CD4-positive, alpha-beta T cell treated with Interleukin-2 at 100 ng/mL for 4 hours (primary cell): ENCODE measurements around the gene FAM124B.

Experiments used
- DNase-seq: peaks from one replicate; pipeline ENCODE4 v3.0.0-alpha.2; 2020; ENCODE audit warnings: low spot score

FAM124B gene

GRCh38 chr2:224401641-224402342, at the start of gene FAM124B:
Gene FAM124B, minus strand, starts transcription at chr2:224402107. Its CDS starts 339 bp downstream, at chr2:224401768.
- peak; percentile 41 for DNase-seq

GRCh38 chr2:224449212-224450147, 47.6 kb upstream of the FAM124B start:
- DNase-seq: peak; percentile 12

GRCh38 chr2:224448236-224448635, 46.3 kb upstream of the FAM124B start:
- DNase-seq: no peak

- DNase-seq: no peak
These were observed 42.9 kb upstream of the FAM124B start for GRCh38 chr2:224444783-224445182.

GRCh38 chr2:224444021-224444420, 42.1 kb upstream of the FAM124B start:
- DNase-seq: no peak

GRCh38 chr2:224442071-224442967, 40.4 kb upstream of the FAM124B start:
- no peak for DNase-seq

GRCh38 chr2:224440988-224441387, 39.1 kb upstream of the FAM124B start:
- no peak for DNase-seq

- DNase-seq: no peak
These were observed 36.8 kb upstream of the FAM124B start for GRCh38 chr2:224438726-224439125.

GRCh38 chr2:224436634-224437033, 34.7 kb upstream of the FAM124B start:
- DNase-seq: no peak

- no peak for DNase-seq
These were observed 32.7 kb upstream of the FAM124B start for GRCh38 chr2:224434618-224435017.

GRCh38 chr2:224433442-224433841, 31.5 kb upstream of the FAM124B start:
- no peak for DNase-seq

GRCh38 chr2:224432003-224432579, 30.2 kb upstream of the FAM124B start:
- DNase-seq: no peak

- DNase-seq: no peak
These were observed 27.5 kb upstream of the FAM124B start for GRCh38 chr2:224429441-224429810.

- no peak for DNase-seq
These were observed 27.0 kb upstream of the FAM124B start for GRCh38 chr2:224428787-224429440.

GRCh38 chr2:224427471-224427870, 25.6 kb upstream of the FAM124B start:
- DNase-seq: no peak

- no peak for DNase-seq
These were observed 24.7 kb upstream of the FAM124B start for GRCh38 chr2:224426656-224427055.

GRCh38 chr2:224421065-224421464, 19.2 kb upstream of the FAM124B start:
- DNase-seq: no peak

GRCh38 chr2:224417947-224418346, 16.0 kb upstream of the FAM124B start:
- DNase-seq: no peak

- no peak for DNase-seq
These were observed 15.4 kb upstream of the FAM124B start for GRCh38 chr2:224417361-224417729.

- DNase-seq: no peak
These were observed 14.9 kb upstream of the FAM124B start for GRCh38 chr2:224416656-224417360.

GRCh38 chr2:224413381-224413780, 11.5 kb upstream of the FAM124B start:
- no peak for DNase-seq
